HFFc6 (cell line): ENCODE results near the gene ACOT7. TPM values are rescaled to one million over a fixed set of nuclear protein-coding genes. Genes with fewer than 3 reads are reported as not detected.
A peak's percentile ranks its signal among the peaks of the same experiment; 100 is the strongest.

ENCODE experiments used
- DNase-seq: peaks from one replicate; pipeline ENCODE4 v3.0.0-alpha.2; 2018
- H3K27ac Mint-ChIP-seq: 2 replicates; pipeline ENCODE4 v1.8.0; 2020; ENCODE audit warnings: mild to moderate bottlenecking, mixed read lengths
- H3K27me3 Mint-ChIP-seq: 2 replicates; pipeline ENCODE4 v1.8.0; 2021; ENCODE audit warnings: mild to moderate bottlenecking, moderate library complexity, mixed read lengths; ENCODE audit not compliant: insufficient read depth
- H3K36me3 Mint-ChIP-seq: 2 replicates; pipeline ENCODE4 v1.8.0; 2021; ENCODE audit warnings: low read depth, mixed read lengths
- H3K4me1 Mint-ChIP-seq: 2 replicates; pipeline ENCODE4 v1.8.0; 2020; ENCODE audit warnings: low read depth, mixed read lengths
- H3K4me3 Mint-ChIP-seq: 2 replicates; pipeline ENCODE4 v1.8.0; 2020; ENCODE audit warnings: mild to moderate bottlenecking, moderate library complexity, mixed read lengths
- H3K9me3 Mint-ChIP-seq: 2 replicates; pipeline ENCODE4 v1.8.0; 2020; ENCODE audit warnings: mild to moderate bottlenecking, mixed read lengths
- CTCF ChIP-seq: fragments of 200-600 bp; sonication (generic); IDR thresholded peaks from 2 replicates; pipeline ENCODE4 v1.5.0; 2021; ENCODE audit warnings: antibody characterized with exemption, mild to moderate bottlenecking
- total RNA-seq, 6 experiments: library from RNA; stranded (reverse); fragmentation: NEBNext Ultra II Directional; extraction: Animal tissue kit (Norgen Biotek cat#: 25700); gene quantifications; 2 replicates in 1 of 6; 3 replicates in 5 of 6; pipeline ENCODE4 v1.2.3, GENCODE V29; 2021

Gene ACOT7
- total RNA-seq, 6 experiments from 2014 or later, result 103 to 125 (median 111) TPM

DNA sequence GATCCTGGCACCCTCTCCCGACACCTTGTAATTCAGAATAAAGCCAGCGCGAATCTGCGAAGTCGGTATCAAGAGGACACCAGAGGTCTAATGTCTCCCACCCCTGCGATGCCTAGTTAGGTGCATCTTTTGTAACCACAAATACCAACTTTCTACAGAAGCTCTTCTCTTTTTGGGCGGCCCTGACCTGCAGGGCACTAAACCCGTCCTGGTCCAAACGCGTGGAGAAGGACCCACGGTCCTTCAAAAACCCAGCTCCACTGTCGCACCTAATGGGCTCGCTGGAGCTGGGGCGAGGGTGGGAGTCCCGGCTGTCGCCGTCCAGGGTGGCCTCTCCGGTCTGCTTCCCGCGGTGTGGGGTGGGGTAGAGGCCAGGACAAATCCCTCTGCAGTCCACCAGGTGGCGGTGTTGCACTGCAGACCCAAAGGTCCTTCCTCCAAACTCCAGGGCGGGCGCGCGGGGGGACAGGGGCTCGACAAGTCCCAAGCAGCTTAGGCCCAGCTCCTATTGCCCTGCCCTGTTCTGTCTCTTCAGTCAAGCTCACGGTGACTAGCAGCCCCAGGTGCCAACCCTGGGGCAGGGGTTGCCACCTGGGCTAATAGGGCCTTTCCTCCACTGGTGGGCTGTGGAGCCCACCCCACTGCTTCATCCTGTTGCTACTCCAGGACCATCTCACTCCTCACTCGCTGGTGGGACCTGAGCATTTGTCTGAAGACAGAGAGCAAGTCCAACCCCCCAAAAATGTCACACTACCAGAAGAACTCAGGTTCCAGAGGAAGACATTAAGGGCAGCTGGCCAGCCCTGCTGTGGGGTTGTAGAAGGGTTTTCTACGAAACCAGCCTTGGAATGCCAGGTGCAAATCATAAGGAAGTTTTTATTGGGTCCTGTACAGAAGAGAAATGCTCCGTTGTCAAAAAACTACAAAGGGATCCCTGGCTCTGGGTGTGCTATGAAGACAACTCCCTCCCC lies 146.8 kb downstream of the ACOT7 start:
- Mint-ChIP-seq H3K9me3 (no peaks in the 10 kb centered on the region), H3K36me3 (no peaks in the 10 kb centered on the region), H3K4me1 (peaks cover 7% of the 10 kb centered on the region), H3K27me3 (peaks cover 20% of the 10 kb centered on the region), H3K4me3 (peak overlapping the region; percentile 59; the same call in 1 of the 2 replicates), H3K27ac (no peak overlapping the region)
- peak; percentile 99 for TF ChIP-seq CTCF
- DNase-seq, result peak; percentile 44

DNA sequence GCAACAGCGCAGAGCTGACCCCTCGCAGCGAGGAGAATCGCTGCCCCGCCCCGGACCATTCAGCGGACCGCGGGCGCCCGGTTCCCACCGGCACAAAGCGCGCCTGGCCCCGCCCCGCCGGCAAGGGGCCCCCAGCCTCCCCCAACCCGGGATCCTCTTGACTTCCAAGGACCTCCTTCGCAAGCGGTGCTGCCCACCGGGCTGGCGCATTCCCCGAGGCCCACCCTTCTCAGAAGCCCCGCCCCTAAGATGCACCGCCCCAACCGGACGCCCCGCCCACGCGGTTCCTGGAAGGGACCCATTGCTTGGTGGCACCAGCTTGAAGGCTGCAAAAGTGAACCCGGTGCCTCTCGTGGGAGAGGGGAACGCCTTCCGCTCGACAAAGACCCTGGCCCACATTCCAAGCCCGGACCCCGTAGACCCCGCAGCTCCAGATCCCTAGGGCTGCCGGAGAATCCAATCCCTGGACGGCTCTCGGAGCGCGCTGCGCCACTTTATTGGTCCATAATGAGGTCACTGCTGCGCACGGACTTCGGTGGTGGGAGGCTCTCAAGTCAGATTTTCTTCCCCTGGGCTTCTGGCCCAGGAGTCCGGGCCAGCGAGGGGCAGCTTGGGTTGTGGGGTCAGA lies 147.6 kb downstream of the ACOT7 start:
- H3K4me1 Mint-ChIP-seq, result peaks cover 7% of the 10 kb centered on the region
- no peak for TF ChIP-seq CTCF
- H3K27me3 Mint-ChIP-seq, result peaks cover 25% of the 10 kb centered on the region
- no peaks in the 10 kb centered on the region for H3K9me3 Mint-ChIP-seq
- H3K4me3 Mint-ChIP-seq, result 0 out of 2 replicates have a peak overlapping the region, but pooled peaks have one; percentile 17
- no peak for DNase-seq
- no peaks in the 10 kb centered on the region for H3K36me3 Mint-ChIP-seq
- no peak overlapping the region for H3K27ac Mint-ChIP-seq

DNA sequence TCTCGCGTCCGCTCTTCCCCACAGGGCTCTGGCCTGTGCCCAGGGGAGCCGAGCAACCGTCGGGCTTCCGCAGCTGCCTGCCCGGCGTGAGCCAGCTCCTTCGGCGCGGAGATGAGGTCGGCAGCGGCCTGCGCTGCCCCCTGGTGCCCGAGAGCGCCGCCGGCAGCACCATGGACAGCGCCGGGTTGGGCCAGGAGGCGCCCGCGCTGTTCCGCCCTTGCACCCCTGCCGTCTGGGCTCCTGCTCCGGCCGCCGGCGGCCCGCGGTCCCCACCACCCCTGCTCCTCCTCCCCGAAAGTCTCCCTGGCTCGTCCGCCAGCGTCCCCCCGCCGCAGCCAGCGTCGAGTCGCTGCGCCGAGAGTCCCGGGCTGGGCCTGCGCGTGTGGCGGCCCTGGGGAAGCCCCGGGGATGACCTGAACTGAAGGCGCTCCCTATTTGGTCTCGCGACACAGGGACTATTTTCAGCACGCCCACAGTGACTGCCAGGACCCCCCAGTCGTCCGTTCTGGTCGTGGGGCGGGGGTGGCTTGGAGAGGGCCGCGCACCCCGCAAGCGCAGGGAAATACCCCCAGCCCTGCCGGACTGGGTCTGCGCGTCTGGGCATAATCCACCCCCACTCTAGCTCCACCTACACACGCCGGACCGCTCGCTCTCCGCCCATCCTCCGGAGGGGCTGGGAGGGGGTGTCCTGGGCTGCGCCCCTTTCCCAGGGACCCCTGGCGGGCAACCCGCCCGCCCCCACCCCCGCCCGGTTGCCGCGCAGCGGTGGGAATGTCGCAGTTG lies 148.3 kb downstream of the ACOT7 start:
- DNase-seq, result peak; percentile 58
- Mint-ChIP-seq H3K36me3 (no peaks in the 10 kb centered on the region), H3K4me3 (no peak overlapping the region), H3K4me1 (peaks cover 8% of the 10 kb centered on the region), H3K9me3 (no peaks in the 10 kb centered on the region), H3K27me3 (peaks cover 25% of the 10 kb centered on the region), H3K27ac (no peak overlapping the region)
- peak; percentile 81 for TF ChIP-seq CTCF

- Mint-ChIP-seq H3K36me3 (no peaks in the 10 kb centered on the region), H3K4me3 (no peak overlapping the region), H3K9me3 (no peaks in the 10 kb centered on the region), H3K4me1 (peaks cover 12% of the 10 kb centered on the region), H3K27ac (no peak overlapping the region), H3K27me3 (peaks cover 25% of the 10 kb centered on the region)
- DNase-seq, result no peak
- no peak for TF ChIP-seq CTCF
Observed at GRCh38 chr1:6244401-6245049, 149.0 kb downstream of the ACOT7 start.

GRCh38 chr1:6243993-6244392 lies 149.6 kb downstream of the ACOT7 start, which contains the start of gene HES3:
Gene HES3 (plus strand): TSS chr1:6244179. CDS start chr1:6244366, 187 bp downstream.
- Mint-ChIP-seq H3K4me3 (no peak within 1 kb of the TSS), H3K9me3 (no peaks in the 10 kb centered on the region), H3K36me3 (no peaks in the 10 kb centered on the region), H3K4me1 (peaks cover 12% of the 10 kb centered on the region), H3K27ac (no peak within 1 kb of the TSS), H3K27me3 (peaks cover 25% of the 10 kb centered on the region)
- no peak for TF ChIP-seq CTCF
- DNase-seq, result no peak
